HCT116 (cell line): ENCODE measurements around the gene CYP1A1. TPM values are rescaled to one million over a fixed set of nuclear protein-coding genes. Genes with fewer than 3 reads are reported as not detected.

Experiments used
- ATAC-seq: fragments of 200-7000 bp; cut with Tn5 transposase; 2 replicates; pipeline ENCODE4 v1.9.1; 2020; ENCODE audit warnings: mild to moderate bottlenecking, moderate library complexity
- BruUV-seq: library from RNA; stranded (reverse); fragments of 400-500 nt; replicated peaks from 2 replicates; lab custom pipeline; 2021; lab: Mats Ljungman, UMichigan
- CTCF ChIA-PET: fragments of 300-600 bp; sonication (Branson Sonifier 250); formaldehyde crosslinking; loops from one replicate; lab custom pipeline; 2021; ENCODE audit warnings: antibody characterized with exemption; lab: Charles Lee
- POLR2A ChIA-PET: fragments of 300-600, 350-600 bp; sonication (Branson Sonifier 250); formaldehyde crosslinking; loops from one replicate; lab custom pipeline; 2021; ENCODE audit warnings: antibody characterized with exemption; lab: Charles Lee
- RAD21 ChIA-PET, 2 experiments: fragments of 300-600 bp; sonication (Branson Sonifier 250); formaldehyde crosslinking; loops; one replicate each; lab custom pipeline; 2023; ENCODE audit warnings: low total read pairs in 2 of 2; ENCODE audit not compliant: uncharacterized antibody in 2 of 2, unreplicated experiment in 2 of 2, low non-redundant PET in 1 of 2; lab: Charles Lee
- DNase-seq: peaks from one replicate; pipeline ENCODE4 v3.0.0-alpha.2; 2010; ENCODE audit warnings: low read depth, low spot score
- H2AFZ ChIP-seq: fragments of 200-600 bp; shearing (Covaris generic), sonication (generic); 2 replicates; pipeline ENCODE4 v1.6.1; 2017; ENCODE audit warnings: low read depth, mixed run types, mixed read lengths, antibody characterized with exemption, low read length; ENCODE audit not compliant: poor library complexity, severe bottlenecking
- H3K27ac ChIP-seq: 2 replicates; pipeline ENCODE4 v1.5.1; 2012; ENCODE audit warnings: low read depth, low read length
- H3K27me3 ChIP-seq: fragments of 200-600 bp; sonication (generic); 2 replicates; pipeline ENCODE4 v1.6.1; 2016; ENCODE audit warnings: mixed run types, low read length, mixed read lengths; ENCODE audit not compliant: insufficient read depth
- H3K36me3 ChIP-seq, 2 experiments: fragments of 200-500 bp in 1 of 2; fragments of 200-600 bp in 1 of 2; sonication (Bioruptor generic) in 1 of 2; sonication (generic) in 1 of 2; 2 replicates each; pipeline versions ENCODE4 v1.5.1 to v1.6.1; 2014 to 2016; ENCODE audit warnings: low read length in 2 of 2, inconsistent platforms in 1 of 2, mixed read lengths in 1 of 2, mixed run types in 1 of 2; ENCODE audit not compliant: insufficient read depth in 2 of 2, control insufficient read depth in 1 of 2
- H3K4me1 ChIP-seq, 2 experiments: fragments of 200-600 bp in 1 of 2; sonication (generic) in 1 of 2; 2 replicates each; pipeline versions ENCODE4 v1.5.1 to v1.6.1; 2012 to 2017; ENCODE audit warnings: low read length in 2 of 2, inconsistent platforms in 1 of 2, mild to moderate bottlenecking in 1 of 2, mixed read lengths in 1 of 2, mixed run types in 1 of 2, moderate library complexity in 1 of 2; ENCODE audit not compliant: insufficient read depth in 2 of 2, control insufficient read depth in 1 of 2
- H3K4me2 ChIP-seq: fragments of 200-600 bp; sonication (generic); 2 replicates; pipeline ENCODE4 v1.6.1; 2017; ENCODE audit warnings: mixed run types, low read length, mixed read lengths
- H3K4me3 ChIP-seq, 2 experiments: fragments of 200-600 bp in 1 of 2; sonication (generic) in 1 of 2; replicated peaks in 1 of 2; 2 replicates each; pipeline ENCODE4 v1.5.1; 2011 to 2016; ENCODE audit warnings: low read length in 2 of 2, control low read depth in 1 of 2, low read depth in 1 of 2, mild to moderate bottlenecking in 1 of 2, mixed read lengths in 1 of 2, mixed run types in 1 of 2
- H3K79me2 ChIP-seq: fragments of 200-600 bp; sonication (generic); 2 replicates; pipeline ENCODE4 v1.6.1; 2017; ENCODE audit warnings: mild to moderate bottlenecking, mixed run types, low read length, moderate library complexity, mixed read lengths; ENCODE audit not compliant: insufficient read depth
- H3K9ac ChIP-seq: fragments of 200-600 bp; sonication (generic); 2 replicates; pipeline ENCODE4 v1.6.1; 2016; ENCODE audit warnings: low read length, mixed read lengths
- H3K9me2 ChIP-seq: fragments of 200-600 bp; sonication (generic), shearing (Covaris generic); 2 replicates; pipeline ENCODE4 v1.6.1; 2017; ENCODE audit warnings: mixed run types, mild to moderate bottlenecking, moderate library complexity; ENCODE audit not compliant: insufficient read depth
- H3K9me3 ChIP-seq, 2 experiments: fragments of 200-500 bp in 1 of 2; fragments of 200-600 bp in 1 of 2; sonication (Bioruptor generic) in 1 of 2; sonication (generic) in 1 of 2; 2 replicates each; pipeline ENCODE4 v1.6.1; 2014 to 2017; ENCODE audit warnings: low read length in 2 of 2, mixed read lengths in 2 of 2, inconsistent platforms in 1 of 2, low read depth in 1 of 2, mild to moderate bottlenecking in 1 of 2, mixed run types in 1 of 2, moderate library complexity in 1 of 2; ENCODE audit not compliant: control insufficient read depth in 1 of 2, insufficient read depth in 1 of 2
- H4K20me1 ChIP-seq: fragments of 200-600 bp; sonication (generic), shearing (Covaris generic); 2 replicates; pipeline ENCODE4 v1.6.1; 2017; ENCODE audit warnings: mixed run types, mild to moderate bottlenecking, moderate library complexity; ENCODE audit not compliant: insufficient read depth
- EGR1 ChIP-seq: IDR thresholded peaks from 2 replicates; pipeline ENCODE4 v1.6.1; 2012; ENCODE audit warnings: low read depth
- ELF1 ChIP-seq: IDR thresholded peaks from 2 replicates; pipeline ENCODE4 v1.6.1; 2012; ENCODE audit warnings: low read depth, borderline replicate concordance
- EZH2 ChIP-seq: fragments of 200-600 bp; sonication (generic); IDR thresholded peaks from 2 replicates; pipeline ENCODE4 v1.6.1; 2017; ENCODE audit warnings: antibody characterized with exemption, mixed run types
- EZH2phosphoT487 ChIP-seq: fragments of 200-600 bp; IDR thresholded peaks from 2 replicates; pipeline ENCODE4 v1.6.1; 2018; ENCODE audit warnings: antibody characterized with exemption, borderline replicate concordance
- JUND ChIP-seq: IDR thresholded peaks from 2 replicates; pipeline ENCODE4 v1.6.1; 2012
- POLR2AphosphoS5 ChIP-seq: IDR thresholded peaks from 2 replicates; pipeline ENCODE4 v1.6.1; 2011; ENCODE audit warnings: mild to moderate bottlenecking, low read depth, low read length, moderate library complexity
- TCF7L2 ChIP-seq: IDR thresholded peaks from 2 replicates; pipeline ENCODE4 v1.7.0; 2011; ENCODE audit warnings: borderline replicate concordance, inconsistent platforms; ENCODE audit not compliant: insufficient read depth, insufficient read length; ENCODE audit errors: extremely low read depth
- YY1 ChIP-seq: IDR thresholded peaks from 2 replicates; pipeline ENCODE4 v1.6.1; 2011; ENCODE audit warnings: low read length, low read depth, moderate library complexity, mild to moderate bottlenecking; ENCODE audit not compliant: insufficient replicate concordance; ENCODE audit errors: extremely low read depth
- ZFX ChIP-seq: fragments of 450-650 bp; IDR thresholded peaks from 2 replicates; pipeline ENCODE4 v1.6.1; 2017
- ZNF274 ChIP-seq: fragments of 200-500 bp; sonication (Bioruptor generic); IDR thresholded peaks from 2 replicates; pipeline ENCODE4 v1.6.1; 2014; ENCODE audit warnings: mild to moderate bottlenecking, low read depth, low read length, inconsistent platforms
- intact Hi-C: fragments of 100-400 bp; cut with micrococcal nuclease; formaldehyde crosslinking; loops from 2 replicates; pipeline ENCODE4 v1.10.0; 2022
- total RNA-seq: library from RNA; stranded (reverse); gene quantifications from one replicate; pipeline ENCODE4 v1.2.1, GENCODE V29; 2021; ENCODE audit not compliant: unreplicated experiment
- TF ChIP-seq, protein P1 (sequence below), 3 experiments: fragments of 200-600 bp in 1 of 3; sonication (generic) in 1 of 3; IDR thresholded peaks in 2 of 3; conservative IDR thresholded peaks in 1 of 3; 2 replicates each; pipeline ENCODE4 v1.5.1; 2012 to 2017; ENCODE audit warnings: low read depth in 2 of 3, low read length in 2 of 3, antibody characterized with exemption in 1 of 3, borderline replicate concordance in 1 of 3, control low read depth in 1 of 3, mild to moderate bottlenecking in 1 of 3, mixed read lengths in 1 of 3, mixed run types in 1 of 3, moderate library complexity in 1 of 3; ENCODE audit not compliant: insufficient read depth in 1 of 3
- TF ChIP-seq, protein P2 (sequence below): IDR thresholded peaks from 2 replicates; pipeline ENCODE4 v1.6.1; 2012

CYP1A1 gene
- total RNA-seq, 1 experiment from 2014 or later: 1.5 TPM

DNA sequence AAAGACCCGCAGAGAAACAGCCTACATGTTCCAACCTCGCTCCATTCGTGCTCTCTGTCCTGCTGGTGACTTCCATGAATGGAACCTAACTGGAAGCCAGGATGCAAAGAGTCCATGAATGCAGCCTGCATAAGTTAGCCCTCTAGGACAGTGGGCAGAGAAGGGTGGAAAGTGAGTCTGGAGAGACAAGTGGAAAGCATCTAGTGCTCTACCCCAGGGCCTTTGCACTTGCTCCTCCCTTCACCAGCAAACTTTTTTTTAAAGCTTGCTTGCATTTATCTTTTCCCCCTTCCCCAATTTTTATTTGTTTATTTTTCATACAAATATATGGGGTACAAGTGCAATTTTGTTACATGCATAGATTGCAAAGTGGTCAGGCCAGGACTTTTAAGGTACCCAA is 7.9 kb upstream of the CYP1A1 start:
- Histone ChIP-seq H3K27ac (no peak overlapping the region), H3K4me2 (no peak overlapping the region), H2AFZ (no peak overlapping the region), H3K79me2 (no peaks in the 10 kb centered on the region), H3K36me3 (no peaks in the 10 kb centered on the region), H3K9me3 (no peaks in the 10 kb centered on the region), H3K4me3 (no peak overlapping the region), H4K20me1 (no peaks in the 10 kb centered on the region), H3K27me3 (no peaks in the 10 kb centered on the region), H3K9ac (no peak overlapping the region), H3K4me1 (peaks cover 0 to 22% of the 10 kb centered on the region in 2 experiments; a peak in 2 of 4 replicates), H3K9me2 (no peaks in the 10 kb centered on the region)
- ChIA-PET POLR2A (no interaction called here), CTCF (no interaction called here), RAD21 (no interaction called here)
- intact Hi-C loops: no loop called here
- DNase-seq (no peak), ATAC-seq (no peak)
- TF ChIP-seq EZH2phosphoT487: no peak
- TF ChIP-seq, protein P1, sequence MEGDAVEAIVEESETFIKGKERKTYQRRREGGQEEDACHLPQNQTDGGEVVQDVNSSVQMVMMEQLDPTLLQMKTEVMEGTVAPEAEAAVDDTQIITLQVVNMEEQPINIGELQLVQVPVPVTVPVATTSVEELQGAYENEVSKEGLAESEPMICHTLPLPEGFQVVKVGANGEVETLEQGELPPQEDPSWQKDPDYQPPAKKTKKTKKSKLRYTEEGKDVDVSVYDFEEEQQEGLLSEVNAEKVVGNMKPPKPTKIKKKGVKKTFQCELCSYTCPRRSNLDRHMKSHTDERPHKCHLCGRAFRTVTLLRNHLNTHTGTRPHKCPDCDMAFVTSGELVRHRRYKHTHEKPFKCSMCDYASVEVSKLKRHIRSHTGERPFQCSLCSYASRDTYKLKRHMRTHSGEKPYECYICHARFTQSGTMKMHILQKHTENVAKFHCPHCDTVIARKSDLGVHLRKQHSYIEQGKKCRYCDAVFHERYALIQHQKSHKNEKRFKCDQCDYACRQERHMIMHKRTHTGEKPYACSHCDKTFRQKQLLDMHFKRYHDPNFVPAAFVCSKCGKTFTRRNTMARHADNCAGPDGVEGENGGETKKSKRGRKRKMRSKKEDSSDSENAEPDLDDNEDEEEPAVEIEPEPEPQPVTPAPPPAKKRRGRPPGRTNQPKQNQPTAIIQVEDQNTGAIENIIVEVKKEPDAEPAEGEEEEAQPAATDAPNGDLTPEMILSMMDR (IDR thresholded peaks at IDR 0.05 in 2 of 3, conservative IDR thresholded peaks at IDR 0.05 in 1 of 3; ENCODE audit: borderline replicate concordance in 1 of 3, insufficient read depth in 1 of 3, low read depth in 2 of 3, low read length in 2 of 3): no peak
- TF ChIP-seq EZH2: no peak
- TF ChIP-seq, protein P2, sequence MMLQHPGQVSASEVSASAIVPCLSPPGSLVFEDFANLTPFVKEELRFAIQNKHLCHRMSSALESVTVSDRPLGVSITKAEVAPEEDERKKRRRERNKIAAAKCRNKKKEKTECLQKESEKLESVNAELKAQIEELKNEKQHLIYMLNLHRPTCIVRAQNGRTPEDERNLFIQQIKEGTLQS: no peak
- no peak for TF ChIP-seq YY1
- TF ChIP-seq POLR2AphosphoS5: no peak
- no peak for TF ChIP-seq EGR1
- TF ChIP-seq ELF1: no peak
- TF ChIP-seq ZNF274: no peak
- TF ChIP-seq ZFX: no peak
- TF ChIP-seq JUND: no peak
- TF ChIP-seq TCF7L2: no peak
- BruUV-seq: no TSS peak
